IMR-90 (cell line): Measurements from ENCODE around the gene SAT2.
A peak's percentile ranks its signal among the peaks of the same experiment; 100 is the strongest.

Experiments used
- CTCF ChIP-seq: conservative IDR thresholded peaks from 2 replicates; pipeline ENCODE4 v1.5.1; 2012; ENCODE audit warnings: mild to moderate bottlenecking, low read depth, low read length, improper control_type of control experiment
- FOS ChIP-seq: fragments of 150-350 bp; IDR thresholded peaks from 2 replicates; pipeline ENCODE4 v1.6.1; 2016; ENCODE audit warnings: low read depth, low read length
- MXI1 ChIP-seq: IDR thresholded peaks from 2 replicates; pipeline ENCODE4 v1.6.1; 2012; ENCODE audit warnings: low read depth, mild to moderate bottlenecking, low read length, moderate library complexity, borderline replicate concordance
- RAD21 ChIP-seq: IDR thresholded peaks from 2 replicates; pipeline ENCODE4 v1.6.1; 2012; ENCODE audit warnings: low read length, improper control_type of control experiment

GRCh38 chr17:7579001-7579833, 48.4 kb downstream of the SAT2 start, which contains the start of gene CD68:
- TF ChIP-seq CTCF (no peak), FOS (peak; percentile 30; the same call in 1 of the 2 replicates), MXI1 (peak; percentile 86; the same call in 1 of the 2 replicates), RAD21 (no peak; the same call in 1 of the 2 replicates)
